HepG2 (cell line): Measurements from ENCODE around the gene CARS2. TPM values are rescaled to one million over a fixed set of nuclear protein-coding genes. Genes with fewer than 3 reads are reported as not detected.

Experiments
- CBX1 ChIP-seq: IDR thresholded peaks from one replicate; pipeline ENCODE4 v1.6.1; 2016; ENCODE audit warnings: antibody characterized with exemption, low read depth
- CHD4 ChIP-seq: fragments of 200-600 bp; sonication (generic); IDR thresholded peaks from 2 replicates; pipeline ENCODE4 v1.7.0; 2017; ENCODE audit warnings: mild to moderate bottlenecking, low read length, borderline replicate concordance
- DMAP1 ChIP-seq: IDR thresholded peaks from 2 replicates; pipeline ENCODE4 v1.6.1; 2016
- FOXC1 ChIP-seq: sonication (generic); formaldehyde crosslinking; IDR thresholded peaks from 2 replicates; pipeline ENCODE4 v1.8.0; 2022; ENCODE audit warnings: mild to moderate bottlenecking, missing genetic modification reagents, borderline replicate concordance
- MED8 ChIP-seq: sonication (generic); formaldehyde crosslinking; IDR thresholded peaks from 2 replicates; pipeline ENCODE4 v1.8.1; 2023; ENCODE audit warnings: mild to moderate bottlenecking, missing genetic modification reagents; ENCODE audit not compliant: insufficient replicate concordance
- MIXL1 ChIP-seq: IDR thresholded peaks from 2 replicates; pipeline ENCODE4 v1.6.1; 2016
- POLR2G ChIP-seq: fragments of 200-400 bp; formaldehyde crosslinking; IDR thresholded peaks from 2 replicates; pipeline ENCODE4 v1.6.1; 2018; ENCODE audit warnings: mild to moderate bottlenecking, low read depth, low read length, moderate library complexity
- TBX3 ChIP-seq: fragments of 450-650 bp; IDR thresholded peaks from 2 replicates; pipeline ENCODE4 v1.6.1; 2017; ENCODE audit warnings: antibody characterized with exemption, mild to moderate bottlenecking, inconsistent platforms, borderline replicate concordance
- TP53 ChIP-seq: sonication (generic); formaldehyde crosslinking; conservative IDR thresholded peaks from 2 replicates; pipeline ENCODE4 v1.4.0; 2020; ENCODE audit warnings: missing genetic modification reagents
- ZBTB1 ChIP-seq: sonication (generic); formaldehyde crosslinking; IDR thresholded peaks from 2 replicates; pipeline ENCODE4 v1.4.0; 2020; ENCODE audit warnings: missing genetic modification reagents, borderline replicate concordance
- ZFAT ChIP-seq: sonication (generic); formaldehyde crosslinking; conservative IDR thresholded peaks from 2 replicates; pipeline ENCODE4 v1.8.1; 2023; ENCODE audit warnings: missing genetic modification reagents, inconsistent platforms
- ZFP36L2 ChIP-seq: sonication (generic); formaldehyde crosslinking; IDR thresholded peaks from 2 replicates; pipeline ENCODE4 v1.4.0; 2020; ENCODE audit warnings: missing genetic modification reagents
- ZKSCAN5 ChIP-seq: sonication (generic); formaldehyde crosslinking; IDR thresholded peaks from 2 replicates; pipeline ENCODE4 v1.5.1; 2020; ENCODE audit warnings: mild to moderate bottlenecking, missing genetic modification reagents
- ZNF101 ChIP-seq: sonication (generic); formaldehyde crosslinking; IDR thresholded peaks from 2 replicates; pipeline ENCODE4 v1.4.0; 2020; ENCODE audit warnings: mild to moderate bottlenecking, low read depth, missing genetic modification reagents, borderline replicate concordance
- ZNF224 ChIP-seq: sonication (generic); formaldehyde crosslinking; IDR thresholded peaks from 2 replicates; pipeline ENCODE4 v1.5.0; 2020; ENCODE audit warnings: mild to moderate bottlenecking, missing genetic modification reagents
- ZNF326 ChIP-seq: sonication (generic); formaldehyde crosslinking; IDR thresholded peaks from 2 replicates; pipeline ENCODE4 v1.4.0; 2020; ENCODE audit warnings: missing genetic modification reagents, borderline replicate concordance
- ZNF652 ChIP-seq: IDR thresholded peaks from 2 replicates; pipeline ENCODE4 v1.6.1; 2016; ENCODE audit warnings: low read depth, borderline replicate concordance
- ZNF746 ChIP-seq: sonication (generic); formaldehyde crosslinking; IDR thresholded peaks from 2 replicates; pipeline ENCODE4 v1.8.0; 2022; ENCODE audit warnings: mild to moderate bottlenecking, missing genetic modification reagents
- ZNF792 ChIP-seq: IDR thresholded peaks from 2 replicates; pipeline ENCODE4 v1.6.1; 2016
- ZNF839 ChIP-seq: sonication (generic); formaldehyde crosslinking; IDR thresholded peaks from 2 replicates; pipeline ENCODE4 v1.4.0; 2020; ENCODE audit warnings: missing genetic modification reagents, mild to moderate bottlenecking, borderline replicate concordance
- polyA plus RNA-seq, 8 experiments: library from polyadenylated mRNA; depleted of rRNA in 3 of 8; stranded (reverse) in 7 of 8; unstranded in 1 of 8; fragments of >200 nt; fragmentation: Illumina TruSeq in 4 of 8; extraction: Trizol in 4 of 8; gene quantifications; 2 replicates each; pipeline versions ENCODE4 v1.2.1 to v1.2.3, GENCODE V29; 2011 to 2016; ENCODE audit warnings: low read depth in 4 of 8, missing spikeins in 1 of 8, mixed read lengths in 1 of 8; ENCODE audit not compliant: insufficient read depth in 1 of 8
- total RNA-seq, 5 experiments: library from RNA; depleted of rRNA; stranded (reverse); fragments of >200 nt; fragmentation: Illumina TruSeq; extraction: Trizol; gene quantifications; 2 replicates each; pipeline ENCODE4 v1.2.3, GENCODE V29; 2016; ENCODE audit warnings: low read depth in 1 of 5
- TF ChIP-seq, protein P1 (sequence below), 2 experiments: sonication (generic) in 1 of 2; formaldehyde crosslinking in 1 of 2; IDR thresholded peaks; 2 replicates each; pipeline versions ENCODE4 v1.4.0 to v1.6.1; 2018 to 2020; ENCODE audit warnings: missing genetic modification reagents in 2 of 2, borderline replicate concordance in 1 of 2, low read depth in 1 of 2, mild to moderate bottlenecking in 1 of 2, missing biosample characterization in 1 of 2
- TF ChIP-seq, protein P2 (sequence below): sonication (generic); formaldehyde crosslinking; IDR thresholded peaks from 2 replicates; pipeline ENCODE4 v1.8.0; 2022; ENCODE audit warnings: mild to moderate bottlenecking, missing genetic modification reagents; ENCODE audit not compliant: insufficient replicate concordance
- TF ChIP-seq, protein P3 (sequence below): sonication (generic); formaldehyde crosslinking; IDR thresholded peaks from 2 replicates; pipeline ENCODE4 v1.4.0; 2020; ENCODE audit warnings: mild to moderate bottlenecking, missing genetic modification reagents
- TF ChIP-seq, protein P4 (sequence below): sonication (generic); formaldehyde crosslinking; IDR thresholded peaks from 2 replicates; pipeline ENCODE4 v1.5.1; 2020; ENCODE audit warnings: mild to moderate bottlenecking, missing genetic modification reagents, moderate library complexity

The CARS2 gene
- total and polyA plus RNA-seq, 2 of the 13 experiments (the other 11 are each of a cell fraction or from before 2014, with no cell fraction given) = 41.1 to 59.3 TPM

DNA sequence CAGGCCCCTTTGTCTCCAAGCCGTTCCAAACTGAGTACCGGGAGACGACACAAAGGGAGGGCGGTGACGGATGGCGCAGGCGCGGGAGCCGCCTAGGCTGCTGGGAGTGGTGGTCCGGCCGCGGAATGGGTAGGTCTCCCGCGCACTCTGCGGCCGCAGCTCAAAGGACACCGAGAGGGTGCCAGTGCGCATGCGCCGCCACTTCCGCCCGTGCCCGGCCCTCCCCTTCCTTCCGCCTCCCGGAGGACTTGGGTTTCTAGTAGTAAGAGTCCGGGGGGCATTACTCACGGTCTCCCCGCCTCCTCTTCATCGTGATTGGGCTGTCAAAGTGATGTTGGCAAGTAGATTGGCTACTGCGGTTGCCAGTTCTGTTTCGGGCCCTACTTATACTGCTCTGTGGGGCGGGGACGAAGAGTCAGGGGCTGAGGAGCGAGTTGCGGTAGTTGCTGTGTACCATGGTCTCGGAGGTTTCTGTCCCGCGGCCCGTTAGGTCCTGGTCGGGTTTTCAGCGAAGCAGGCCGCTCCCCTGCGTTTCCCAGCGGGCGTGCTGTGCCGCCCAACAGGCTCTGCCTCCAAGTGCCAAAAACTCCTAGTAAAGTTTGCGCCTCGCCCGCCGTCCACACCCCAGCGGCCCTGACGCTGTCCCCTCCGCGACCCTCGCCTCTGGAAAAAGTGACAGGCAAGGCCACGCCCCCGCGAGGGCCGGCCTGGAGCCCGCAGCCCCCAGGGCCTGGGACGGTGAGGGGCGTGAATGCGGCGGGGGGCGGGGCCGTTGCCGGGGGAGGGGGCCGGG is 7.1 kb upstream of the CARS2 start (continued):
- TF ChIP-seq, protein P1, sequence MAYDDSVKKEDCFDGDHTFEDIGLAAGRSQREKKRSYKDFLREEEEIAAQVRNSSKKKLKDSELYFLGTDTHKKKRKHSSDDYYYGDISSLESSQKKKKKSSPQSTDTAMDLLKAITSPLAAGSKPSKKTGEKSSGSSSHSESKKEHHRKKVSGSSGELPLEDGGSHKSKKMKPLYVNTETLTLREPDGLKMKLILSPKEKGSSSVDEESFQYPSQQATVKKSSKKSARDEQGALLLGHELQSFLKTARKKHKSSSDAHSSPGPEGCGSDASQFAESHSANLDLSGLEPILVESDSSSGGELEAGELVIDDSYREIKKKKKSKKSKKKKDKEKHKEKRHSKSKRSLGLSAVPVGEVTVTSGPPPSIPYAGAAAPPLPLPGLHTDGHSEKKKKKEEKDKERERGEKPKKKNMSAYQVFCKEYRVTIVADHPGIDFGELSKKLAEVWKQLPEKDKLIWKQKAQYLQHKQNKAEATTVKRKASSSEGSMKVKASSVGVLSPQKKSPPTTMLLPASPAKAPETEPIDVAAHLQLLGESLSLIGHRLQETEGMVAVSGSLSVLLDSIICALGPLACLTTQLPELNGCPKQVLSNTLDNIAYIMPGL (CRISPR knock-in tag; IDR thresholded peaks at IDR 0.05; ENCODE audit: borderline replicate concordance in 1 of 2, low read depth in 1 of 2) = 0 out of 4 replicates have a peak, but pooled peaks of 1 of the 2 experiments have one; percentile 1
- TF ChIP-seq ZNF224 (CRISPR knock-in tag) (0 out of 2 replicates have a peak, but pooled peaks have one; percentile 53), ZBTB1 (CRISPR knock-in tag) (no peak), DMAP1 (no peak; the same call in 1 of the 2 replicates), ZNF746 (CRISPR knock-in tag) (peak; percentile 70), ZNF101 (CRISPR knock-in tag) (no peak), ZFP36L2 (no peak), ZNF839 (CRISPR knock-in tag) (no peak), FOXC1 (CRISPR knock-in tag) (no peak), POLR2G (peak; percentile 99), ZNF652 (no peak), CHD4 (no peak), ZKSCAN5 (peak; percentile 67; the same call in 1 of the 2 replicates), ZNF326 (no peak), TP53 (no peak), MIXL1 (peak; percentile 30; the same call in 1 of the 2 replicates), CBX1 (peak; percentile 63), ZNF792 (CRISPR knock-in tag) (no peak), ZFAT (CRISPR knock-in tag) (no peak), TBX3 (no peak), MED8 (CRISPR knock-in tag) (no peak)
- TF ChIP-seq, protein P2, sequence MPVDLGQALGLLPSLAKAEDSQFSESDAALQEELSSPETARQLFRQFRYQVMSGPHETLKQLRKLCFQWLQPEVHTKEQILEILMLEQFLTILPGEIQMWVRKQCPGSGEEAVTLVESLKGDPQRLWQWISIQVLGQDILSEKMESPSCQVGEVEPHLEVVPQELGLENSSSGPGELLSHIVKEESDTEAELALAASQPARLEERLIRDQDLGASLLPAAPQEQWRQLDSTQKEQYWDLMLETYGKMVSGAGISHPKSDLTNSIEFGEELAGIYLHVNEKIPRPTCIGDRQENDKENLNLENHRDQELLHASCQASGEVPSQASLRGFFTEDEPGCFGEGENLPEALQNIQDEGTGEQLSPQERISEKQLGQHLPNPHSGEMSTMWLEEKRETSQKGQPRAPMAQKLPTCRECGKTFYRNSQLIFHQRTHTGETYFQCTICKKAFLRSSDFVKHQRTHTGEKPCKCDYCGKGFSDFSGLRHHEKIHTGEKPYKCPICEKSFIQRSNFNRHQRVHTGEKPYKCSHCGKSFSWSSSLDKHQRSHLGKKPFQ = peak; percentile 13
- TF ChIP-seq, protein P3, sequence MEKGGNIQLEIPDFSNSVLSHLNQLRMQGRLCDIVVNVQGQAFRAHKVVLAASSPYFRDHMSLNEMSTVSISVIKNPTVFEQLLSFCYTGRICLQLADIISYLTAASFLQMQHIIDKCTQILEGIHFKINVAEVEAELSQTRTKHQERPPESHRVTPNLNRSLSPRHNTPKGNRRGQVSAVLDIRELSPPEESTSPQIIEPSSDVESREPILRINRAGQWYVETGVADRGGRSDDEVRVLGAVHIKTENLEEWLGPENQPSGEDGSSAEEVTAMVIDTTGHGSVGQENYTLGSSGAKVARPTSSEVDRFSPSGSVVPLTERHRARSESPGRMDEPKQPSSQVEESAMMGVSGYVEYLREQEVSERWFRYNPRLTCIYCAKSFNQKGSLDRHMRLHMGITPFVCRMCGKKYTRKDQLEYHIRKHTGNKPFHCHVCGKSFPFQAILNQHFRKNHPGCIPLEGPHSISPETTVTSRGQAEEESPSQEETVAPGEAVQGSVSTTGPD (CRISPR knock-in tag) = no peak
- TF ChIP-seq, protein P4, sequence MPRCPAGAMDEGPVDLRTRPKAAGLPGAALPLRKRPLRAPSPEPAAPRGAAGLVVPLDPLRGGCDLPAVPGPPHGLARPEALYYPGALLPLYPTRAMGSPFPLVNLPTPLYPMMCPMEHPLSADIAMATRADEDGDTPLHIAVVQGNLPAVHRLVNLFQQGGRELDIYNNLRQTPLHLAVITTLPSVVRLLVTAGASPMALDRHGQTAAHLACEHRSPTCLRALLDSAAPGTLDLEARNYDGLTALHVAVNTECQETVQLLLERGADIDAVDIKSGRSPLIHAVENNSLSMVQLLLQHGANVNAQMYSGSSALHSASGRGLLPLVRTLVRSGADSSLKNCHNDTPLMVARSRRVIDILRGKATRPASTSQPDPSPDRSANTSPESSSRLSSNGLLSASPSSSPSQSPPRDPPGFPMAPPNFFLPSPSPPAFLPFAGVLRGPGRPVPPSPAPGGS (CRISPR knock-in tag) = peak; percentile 36; the same call in 1 of the 2 replicates
